Breast epithelium (tissue), 3 donors: ENCODE data around the gene LAMA1.

Source experiments
- CTCF ChIP-seq, 3 donors: fragments of 450-650 bp; IDR thresholded peaks; one replicate each; pipeline ENCODE4 v1.5.1; 2016 to 2017; ENCODE audit warnings: antibody characterized with exemption in 3 of 3, mild to moderate bottlenecking in 3 of 3, moderate library complexity in 3 of 3
- POLR2A ChIP-seq: fragments of 450-650 bp; IDR thresholded peaks from one replicate; pipeline ENCODE4 v1.6.1; 2016; ENCODE audit warnings: antibody characterized with exemption, mild to moderate bottlenecking, moderate library complexity
- POLR2AphosphoS5 ChIP-seq, 3 donors: sonication (generic); formaldehyde crosslinking; IDR thresholded peaks; one replicate each; pipeline ENCODE4 v1.6.1; 2017; ENCODE audit warnings: antibody characterized with exemption in 3 of 3

- TF ChIP-seq CTCF (IDR thresholded peaks at IDR 0.05) (no peak), POLR2A (no peak), POLR2AphosphoS5 (IDR thresholded peaks at IDR 0.05) (no peak)
These were observed 154.0 kb downstream of the LAMA1 start for GRCh38 chr18:6963452-6964097.
